ENCODE data around the gene NFKBIZ. TPM values are rescaled to one million over a fixed set of nuclear protein-coding genes. Genes with fewer than 3 reads are reported as not detected.

The NFKBIZ gene, protein sequence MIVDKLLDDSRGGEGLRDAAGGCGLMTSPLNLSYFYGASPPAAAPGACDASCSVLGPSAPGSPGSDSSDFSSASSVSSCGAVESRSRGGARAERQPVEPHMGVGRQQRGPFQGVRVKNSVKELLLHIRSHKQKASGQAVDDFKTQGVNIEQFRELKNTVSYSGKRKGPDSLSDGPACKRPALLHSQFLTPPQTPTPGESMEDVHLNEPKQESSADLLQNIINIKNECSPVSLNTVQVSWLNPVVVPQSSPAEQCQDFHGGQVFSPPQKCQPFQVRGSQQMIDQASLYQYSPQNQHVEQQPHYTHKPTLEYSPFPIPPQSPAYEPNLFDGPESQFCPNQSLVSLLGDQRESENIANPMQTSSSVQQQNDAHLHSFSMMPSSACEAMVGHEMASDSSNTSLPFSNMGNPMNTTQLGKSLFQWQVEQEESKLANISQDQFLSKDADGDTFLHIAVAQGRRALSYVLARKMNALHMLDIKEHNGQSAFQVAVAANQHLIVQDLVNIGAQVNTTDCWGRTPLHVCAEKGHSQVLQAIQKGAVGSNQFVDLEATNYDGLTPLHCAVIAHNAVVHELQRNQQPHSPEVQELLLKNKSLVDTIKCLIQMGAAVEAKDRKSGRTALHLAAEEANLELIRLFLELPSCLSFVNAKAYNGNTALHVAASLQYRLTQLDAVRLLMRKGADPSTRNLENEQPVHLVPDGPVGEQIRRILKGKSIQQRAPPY
- total RNA-seq (ENCODE audit: insufficient read depth, low replicate concordance) = 270 TPM

DNA sequence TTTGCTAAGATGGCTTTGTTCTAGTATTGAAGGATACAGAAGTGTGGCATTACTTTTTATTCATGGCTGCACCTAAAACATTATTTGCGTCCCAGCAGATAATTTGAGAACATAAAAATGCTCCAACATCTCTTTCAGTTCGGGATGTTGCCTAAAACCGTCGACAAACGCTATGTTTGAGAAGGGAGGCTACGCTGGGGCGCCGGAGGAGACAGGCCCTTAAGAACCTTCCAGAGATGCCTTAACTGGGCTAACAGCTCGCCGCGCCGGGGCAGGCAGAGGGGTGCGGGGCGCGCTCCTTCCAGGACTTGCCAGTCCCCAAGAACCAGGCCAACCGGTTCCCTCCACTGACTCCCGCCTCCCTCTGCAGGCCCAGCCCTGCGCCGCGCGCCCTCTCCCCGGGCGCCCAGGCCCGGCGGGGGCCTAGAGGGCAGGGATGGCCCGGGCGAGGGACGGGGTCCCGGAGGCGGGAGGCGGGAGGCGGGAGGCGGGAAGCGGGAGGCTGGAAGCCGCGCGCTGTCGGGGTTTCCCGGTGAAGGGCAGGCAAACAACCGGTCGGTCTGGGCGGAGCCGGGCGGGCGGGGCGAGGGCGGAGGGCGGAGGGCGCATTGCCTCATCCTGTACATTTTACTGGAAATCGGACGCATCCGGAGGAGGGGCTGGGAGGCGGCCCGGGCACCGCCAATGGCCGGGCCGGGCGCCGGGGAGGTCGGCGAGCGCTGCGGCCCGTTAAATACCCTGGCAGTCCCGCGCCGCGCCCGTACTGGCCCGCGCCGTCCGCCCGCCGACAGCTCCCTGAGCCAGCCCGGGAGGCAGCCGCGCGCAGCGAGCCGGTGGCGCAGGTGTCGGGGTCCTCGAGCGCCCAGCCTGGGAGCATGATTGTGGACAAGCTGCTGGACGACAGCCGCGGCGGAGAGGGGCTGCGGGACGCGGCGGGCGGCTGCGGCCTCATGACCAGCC is at the start of gene NFKBIZ:
NFKBIZ (plus strand) TSS at position 761 of the 960 bp plus-strand sequence; CDS start at position 876, 115 bp downstream.
- DNase-seq (ENCODE audit: low spot score) = peak; percentile 97

DNA sequence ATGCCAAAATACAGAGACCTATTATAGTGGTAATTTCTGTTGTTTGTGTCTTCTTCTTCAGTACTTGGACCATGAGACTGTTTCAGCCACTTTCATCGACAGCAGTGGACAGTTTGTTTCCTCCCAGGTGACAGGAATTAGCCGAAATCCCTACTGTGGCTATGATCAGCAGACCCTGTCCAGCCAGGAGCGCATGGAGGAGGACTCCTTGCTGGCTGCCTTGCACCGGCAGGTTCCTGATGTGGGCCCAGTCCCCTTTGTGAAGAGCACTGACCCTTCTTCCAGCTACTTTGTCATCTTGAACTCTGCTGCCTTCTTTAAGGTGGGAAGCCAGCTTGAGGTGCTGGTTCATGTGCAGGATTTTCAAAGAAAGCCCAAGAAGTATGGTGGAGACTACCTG is 48.1 kb upstream of the NFKBIZ start:
- no peak for DNase-seq (ENCODE audit: low spot score)

DNA sequence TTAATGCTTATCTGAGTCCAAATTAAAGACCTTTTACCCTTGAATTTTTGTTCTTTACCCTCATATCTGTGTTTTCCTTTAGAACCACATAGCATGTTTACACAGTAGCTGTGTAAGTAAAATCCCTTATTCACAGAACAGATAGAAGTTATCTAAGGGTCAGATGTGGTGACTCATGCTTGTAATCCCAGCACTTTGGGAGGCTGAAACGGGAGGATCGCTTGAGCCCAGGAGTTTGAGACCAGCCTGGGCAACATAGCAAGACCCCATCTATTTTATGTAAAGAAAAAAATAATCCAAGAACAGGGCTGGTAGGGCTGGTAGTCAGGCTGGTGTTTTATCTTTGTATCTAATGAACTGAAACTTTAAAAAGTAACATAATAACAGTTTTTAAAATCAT is 47.1 kb upstream of the NFKBIZ start:
- no peak for DNase-seq (ENCODE audit: low spot score)

DNA sequence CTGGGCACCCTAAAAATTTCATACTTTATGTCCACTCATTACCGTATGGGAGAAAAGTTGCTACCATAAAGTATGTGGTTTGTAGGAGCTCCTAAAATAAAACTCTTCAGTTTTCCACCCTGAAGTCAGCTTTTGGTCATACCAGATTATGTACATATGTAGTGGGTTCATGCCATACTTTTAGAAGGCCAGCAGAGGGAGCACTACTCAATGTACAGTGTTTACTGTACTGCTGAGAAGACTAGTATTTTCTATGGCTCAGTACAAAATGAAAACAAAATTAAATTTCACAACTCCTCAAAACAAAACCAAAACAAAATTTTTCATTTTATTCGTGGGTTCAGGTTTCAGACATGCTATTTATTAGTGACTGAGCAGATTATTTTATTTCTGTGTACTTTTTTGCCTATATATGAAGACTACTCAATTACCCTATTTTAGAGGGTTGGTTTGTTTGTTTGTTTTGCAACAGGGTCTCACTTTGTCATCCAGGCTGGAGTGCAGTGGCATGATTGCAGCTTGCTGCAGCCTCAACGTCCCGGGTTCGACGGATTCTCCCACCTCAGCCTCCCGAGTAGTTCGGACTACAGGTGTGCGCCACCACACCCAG is 46.0 kb upstream of the NFKBIZ start:
- DNase-seq (ENCODE audit: low spot score) = peak; percentile 82

DNA sequence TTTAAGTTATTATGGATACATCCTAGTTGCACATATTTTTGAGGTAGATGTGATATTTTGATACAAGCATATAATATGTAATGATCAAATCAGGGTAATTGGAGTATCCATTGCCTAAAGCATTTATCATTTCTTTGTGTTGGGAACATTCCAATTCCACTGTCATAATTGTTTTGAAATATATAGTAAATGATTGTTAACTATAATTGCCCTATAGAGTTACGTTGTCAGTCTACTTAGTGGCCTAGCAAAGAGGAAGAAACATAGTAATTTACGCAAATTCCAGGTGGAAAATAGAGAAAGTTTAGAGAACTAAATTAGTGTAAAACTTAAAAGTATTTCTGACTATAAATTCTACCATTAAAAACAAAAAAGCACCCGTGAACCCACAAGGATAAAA is 45.4 kb upstream of the NFKBIZ start:
- DNase-seq (ENCODE audit: low spot score) = no peak

DNA sequence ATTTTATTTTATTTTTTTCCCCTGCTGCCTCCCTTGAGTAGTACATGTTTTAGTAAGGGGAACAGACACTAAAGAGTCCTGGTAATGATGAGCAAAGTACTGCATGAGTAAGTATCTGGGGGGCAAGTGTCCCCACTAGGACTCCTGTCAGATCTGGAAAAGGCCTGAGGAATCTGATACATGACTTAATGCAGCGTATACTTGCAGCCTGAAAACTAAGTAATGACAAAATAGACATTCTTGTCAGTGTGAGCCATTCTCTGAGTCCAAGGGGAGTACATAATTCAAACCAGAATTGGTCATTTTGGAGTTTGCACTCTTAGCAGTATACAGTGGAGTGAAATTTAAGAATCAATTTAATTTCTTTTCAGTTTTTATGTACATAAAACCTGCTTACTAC is 42.8 kb upstream of the NFKBIZ start:
- DNase-seq (ENCODE audit: low spot score) = no peak

DNA sequence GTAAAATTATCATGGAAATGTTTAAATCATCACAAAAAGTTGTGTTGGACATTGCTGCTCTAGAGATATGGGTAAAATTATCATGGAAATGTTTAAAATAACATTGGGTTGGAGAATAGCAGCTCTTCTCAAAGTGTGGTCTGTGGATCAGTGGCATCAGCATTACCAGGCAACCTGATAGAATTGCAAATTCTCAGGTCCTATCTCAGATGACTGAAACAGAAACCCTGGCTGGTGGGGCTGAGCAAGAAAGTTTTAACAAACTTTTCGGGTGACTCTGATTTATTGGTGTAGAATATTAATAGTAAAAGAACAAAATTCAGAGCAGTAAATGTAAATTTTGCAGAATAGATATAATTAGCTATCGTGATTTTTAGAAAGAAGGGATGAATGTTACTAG is 41.4 kb upstream of the NFKBIZ start:
- no peak for DNase-seq (ENCODE audit: low spot score)

DNA sequence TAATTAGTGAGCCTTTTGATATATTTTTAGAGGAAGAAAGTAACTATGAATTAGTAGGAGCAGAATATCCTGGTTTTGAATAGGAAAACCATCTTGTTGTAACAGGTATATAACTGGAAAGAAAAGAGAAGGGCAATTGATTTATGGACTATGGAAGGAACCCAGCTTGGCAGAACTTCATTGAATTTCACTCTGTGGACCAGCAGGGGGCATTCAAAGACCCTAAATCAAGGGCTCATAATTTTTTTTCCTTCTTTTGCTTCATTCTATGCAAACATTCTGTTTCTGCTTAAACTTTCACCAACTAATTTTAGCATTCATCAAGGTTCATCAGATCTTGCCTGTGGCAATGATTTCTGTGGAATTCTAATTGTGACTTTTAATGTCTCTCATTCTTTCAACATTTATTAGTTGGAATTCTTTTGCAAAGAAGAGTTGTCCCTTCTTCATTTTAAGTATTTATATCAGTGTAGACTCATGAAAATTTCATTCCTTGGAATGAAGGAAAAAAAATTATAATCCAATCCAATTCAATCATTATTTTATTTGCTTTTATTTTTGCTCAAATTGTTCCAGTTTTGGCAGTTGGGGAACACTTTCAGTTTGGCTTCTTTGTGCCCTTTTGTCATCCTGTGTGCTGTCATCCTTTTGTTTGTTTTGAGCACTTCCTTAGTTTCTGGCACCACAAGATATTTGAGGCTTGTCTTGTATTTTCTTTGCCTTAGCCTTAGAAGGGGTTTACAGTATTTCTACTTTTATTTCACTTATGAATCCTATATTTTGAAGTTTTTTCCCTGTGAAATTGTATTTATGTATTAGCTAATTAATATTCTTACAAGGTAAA is 39.9 kb upstream of the NFKBIZ start:
- peak; percentile 31 for DNase-seq (ENCODE audit: low spot score)

DNA sequence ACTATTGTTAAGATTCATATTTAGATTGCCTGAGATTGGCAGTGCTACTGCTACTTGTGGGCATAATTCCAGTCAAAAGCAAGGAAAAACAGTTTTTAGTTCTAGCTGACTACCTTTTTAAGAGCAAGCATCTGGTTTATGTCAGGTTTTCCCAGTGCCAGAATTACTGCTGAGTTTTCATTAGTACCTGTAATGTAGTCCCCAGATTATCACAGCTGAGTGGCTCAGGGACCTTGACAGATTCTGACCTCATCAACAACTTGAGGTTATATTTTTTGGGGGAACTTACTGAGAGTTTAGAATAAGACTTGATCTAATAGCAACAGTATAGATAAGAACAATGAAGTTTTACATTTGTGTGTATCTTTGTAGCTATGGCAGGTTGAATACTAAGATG is 39.3 kb upstream of the NFKBIZ start:
- no peak for DNase-seq (ENCODE audit: low spot score)

DNA sequence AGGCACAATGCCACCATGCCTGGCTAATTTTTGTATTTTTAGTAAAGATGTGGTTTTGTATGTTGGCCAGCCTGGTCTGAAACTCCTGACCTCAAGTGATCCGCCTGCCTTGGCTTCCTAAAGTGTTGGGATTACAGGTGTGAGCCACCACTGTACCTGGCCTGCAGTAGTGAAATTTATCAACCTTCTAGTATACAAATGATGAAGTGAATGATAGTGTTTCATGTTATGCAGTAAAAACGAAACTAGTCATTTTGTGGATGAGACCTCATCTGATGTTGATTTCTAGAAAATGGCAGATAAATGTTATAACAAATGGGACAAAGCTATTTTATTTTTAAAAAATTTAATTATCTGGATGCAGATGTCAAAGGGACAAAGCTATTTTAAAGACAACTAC is 37.4 kb upstream of the NFKBIZ start:
- no peak for DNase-seq (ENCODE audit: low spot score)

DNA sequence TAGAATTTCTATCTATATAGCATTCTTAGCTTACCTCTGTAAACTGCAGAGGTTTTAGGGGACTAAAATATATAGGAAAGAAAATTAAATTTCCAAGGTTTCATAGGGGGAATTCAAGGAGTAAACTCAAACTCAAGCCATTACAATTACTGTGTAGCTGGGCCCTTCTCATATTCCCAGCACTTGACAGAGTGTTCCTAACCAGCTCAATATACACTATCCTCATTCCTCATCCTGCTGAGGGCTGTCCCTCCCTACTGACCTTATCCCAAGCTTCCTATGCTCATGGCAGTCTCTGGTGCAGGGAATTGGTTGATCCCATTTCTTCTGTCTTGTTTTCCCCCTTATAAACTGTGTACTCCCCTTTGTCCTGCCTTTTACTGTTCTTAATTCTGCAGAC is 36.4 kb upstream of the NFKBIZ start:
- DNase-seq (ENCODE audit: low spot score) = no peak

DNA sequence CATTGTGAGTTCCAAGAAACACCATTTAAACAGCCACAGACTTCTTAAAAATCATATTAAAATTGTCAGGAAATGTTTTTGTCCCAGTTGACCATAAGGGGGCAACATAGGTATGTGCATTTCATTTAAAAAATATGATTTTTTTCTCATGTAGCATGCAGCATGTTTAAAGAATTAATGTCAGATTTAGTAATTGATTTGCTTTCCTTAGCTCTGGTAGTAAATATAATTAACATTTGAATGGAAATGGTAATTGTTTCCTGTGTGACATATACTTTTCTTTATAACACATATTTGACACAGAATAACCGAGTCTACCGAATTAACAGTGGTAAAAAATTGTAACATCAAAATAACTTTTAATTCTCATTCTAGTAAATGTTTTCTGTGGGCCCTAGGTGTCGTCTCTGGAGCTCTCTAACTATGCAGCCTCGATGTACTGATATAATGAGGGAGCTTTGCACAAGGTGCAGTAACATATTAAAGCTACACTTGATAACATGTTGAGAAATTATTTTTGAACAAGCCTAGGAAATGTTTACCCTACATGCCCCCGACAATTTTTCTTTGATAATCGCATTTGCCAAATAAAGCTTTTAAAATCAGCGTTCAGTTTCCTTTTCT is 35.4 kb upstream of the NFKBIZ start:
- peak; percentile 57 for DNase-seq (ENCODE audit: low spot score)

DNA sequence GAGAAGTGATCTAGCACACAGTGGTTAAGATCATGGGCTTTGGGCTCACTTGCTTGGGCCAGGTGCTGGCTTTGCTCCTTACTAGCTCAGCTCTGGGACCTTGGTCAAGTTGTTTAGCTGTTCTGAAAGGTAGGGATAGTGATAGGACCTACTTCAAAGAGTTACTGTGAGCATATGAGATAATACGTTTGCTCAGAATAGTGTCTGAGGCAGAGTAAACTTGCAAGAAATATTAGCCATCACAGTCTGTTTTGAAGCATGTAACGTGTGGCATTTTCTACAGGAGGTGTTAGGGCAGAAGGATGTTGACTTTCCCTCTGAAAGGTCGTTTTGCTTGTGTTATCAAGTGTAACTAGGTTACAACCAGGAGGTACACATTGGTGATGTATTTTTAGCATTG is 34.5 kb upstream of the NFKBIZ start:
- DNase-seq (ENCODE audit: low spot score) = no peak

DNA sequence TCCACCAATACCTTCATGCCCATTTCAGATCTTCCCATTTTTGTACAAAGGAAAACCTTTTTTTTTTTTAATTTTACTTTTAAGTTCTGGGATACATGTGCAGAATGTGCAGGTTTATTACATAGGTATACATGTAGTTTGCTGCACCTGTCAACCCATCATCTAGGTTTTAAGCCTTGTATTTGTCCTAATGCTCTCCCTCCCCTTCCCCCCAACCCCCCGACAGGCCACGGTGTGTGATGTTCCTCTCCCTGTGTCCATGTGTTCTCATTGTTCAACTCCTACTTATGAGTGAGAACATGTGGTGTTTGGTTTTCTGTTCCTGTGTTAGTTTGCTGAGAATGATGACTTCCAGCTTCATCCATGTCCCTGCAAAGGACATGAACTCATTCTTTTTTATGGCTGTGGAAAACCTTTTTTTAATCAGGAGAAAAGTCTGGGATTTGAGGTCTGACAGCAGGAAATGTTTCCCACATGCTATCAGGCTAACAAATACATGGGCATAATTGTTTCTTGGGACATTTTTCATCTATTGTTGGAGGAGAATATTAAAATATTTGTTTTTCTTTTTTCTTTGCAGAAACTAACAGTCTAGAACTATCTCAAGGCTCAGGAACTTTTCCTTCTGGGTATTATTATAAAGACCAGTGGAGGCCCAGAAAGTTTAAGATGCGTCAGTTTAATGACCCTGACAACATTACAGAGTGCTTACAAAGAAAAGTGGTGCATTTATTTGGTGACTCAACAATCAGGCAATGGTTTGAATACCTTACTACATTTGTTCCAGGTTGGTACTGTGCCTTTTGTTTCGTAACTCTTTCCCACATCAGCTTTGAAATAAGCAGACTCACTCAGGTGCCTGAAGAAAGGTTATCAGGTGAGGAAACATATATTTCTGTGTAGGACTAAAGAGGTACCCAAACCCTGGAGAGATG is 32.8 kb upstream of the NFKBIZ start:
- peak; percentile 43 for DNase-seq (ENCODE audit: low spot score)

DNA sequence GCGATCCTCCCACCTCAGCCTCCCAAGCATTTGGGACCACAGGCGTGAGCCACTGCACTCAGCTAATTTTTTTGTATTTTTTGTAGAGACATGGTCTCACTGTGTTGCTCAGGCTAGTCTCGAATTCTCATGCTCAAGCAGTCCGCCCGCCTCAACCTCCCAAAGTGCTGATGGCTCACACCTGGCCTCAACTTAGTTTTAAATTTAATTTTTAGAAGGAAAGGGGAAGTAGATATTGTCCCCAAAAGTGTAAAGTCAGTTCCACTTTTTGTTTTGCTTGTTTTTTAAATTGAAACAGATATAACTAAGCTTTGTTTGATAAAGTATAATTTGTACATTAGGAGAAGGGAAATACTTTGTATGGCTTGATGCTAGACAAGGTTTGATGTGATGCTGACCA is 31.3 kb upstream of the NFKBIZ start:
- no peak for DNase-seq (ENCODE audit: low spot score)

DNA sequence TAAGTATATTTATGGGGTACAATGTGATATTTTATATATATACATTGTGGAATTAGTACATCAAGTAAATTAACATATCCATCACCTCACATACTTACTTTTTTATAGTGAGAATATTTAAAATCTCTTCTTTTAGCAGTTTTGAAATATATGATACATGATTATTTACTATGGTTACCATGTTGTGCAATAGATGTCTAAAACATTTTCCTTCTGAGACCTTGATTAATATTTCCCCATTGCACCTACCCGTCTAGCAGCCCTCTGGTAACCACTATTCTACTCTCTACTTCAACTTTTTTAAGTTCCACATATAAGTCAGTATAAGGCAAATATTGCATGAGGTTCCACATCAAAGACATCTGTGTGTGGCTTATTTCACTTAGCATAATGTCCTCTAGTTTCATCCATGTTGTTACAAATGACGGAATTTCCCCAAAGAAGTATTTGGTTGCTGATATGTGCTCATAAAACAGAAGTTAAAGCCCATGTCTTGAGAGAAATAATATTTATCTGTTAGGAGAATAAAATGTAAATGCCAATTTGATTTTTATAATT is 29.6 kb upstream of the NFKBIZ start:
- DNase-seq (ENCODE audit: low spot score) = no peak

DNA sequence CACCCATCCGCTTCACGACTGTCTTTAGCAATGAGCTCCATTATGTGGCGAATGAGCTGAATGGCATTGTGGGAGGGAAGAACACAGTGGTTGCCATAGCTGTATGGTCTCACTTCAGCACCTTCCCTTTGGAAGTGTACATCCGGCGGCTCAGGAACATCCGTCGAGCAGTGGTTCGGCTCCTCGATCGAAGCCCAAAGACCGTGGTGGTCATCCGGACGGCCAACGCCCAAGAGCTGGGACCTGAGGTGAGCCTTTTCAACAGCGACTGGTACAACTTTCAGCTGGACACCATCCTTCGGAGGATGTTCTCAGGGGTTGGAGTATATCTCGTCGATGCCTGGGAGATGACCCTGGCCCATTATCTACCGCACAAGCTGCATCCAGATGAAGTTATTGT is 27.8 kb upstream of the NFKBIZ start:
- DNase-seq (ENCODE audit: low spot score) = no peak

DNA sequence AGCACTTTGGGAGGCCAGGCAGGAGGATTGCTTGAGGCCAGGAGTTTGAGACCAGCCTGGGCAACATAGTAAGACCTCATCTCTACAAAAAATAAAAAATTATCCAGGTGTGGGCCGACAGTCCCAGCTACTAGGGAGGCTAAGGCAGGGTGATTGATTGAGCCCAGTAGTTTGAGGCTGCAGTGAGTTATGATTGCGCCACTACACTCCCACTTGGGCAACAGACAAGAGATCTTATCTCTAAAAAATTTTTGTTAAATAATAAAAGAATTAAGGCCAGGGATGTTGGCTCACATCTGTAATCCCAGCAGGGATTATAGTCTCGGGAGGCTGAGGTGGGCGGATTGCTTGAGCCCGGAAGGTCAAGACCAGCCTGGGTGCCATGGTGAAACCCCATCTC is 25.8 kb upstream of the NFKBIZ start:
- DNase-seq (ENCODE audit: low spot score) = no peak

DNA sequence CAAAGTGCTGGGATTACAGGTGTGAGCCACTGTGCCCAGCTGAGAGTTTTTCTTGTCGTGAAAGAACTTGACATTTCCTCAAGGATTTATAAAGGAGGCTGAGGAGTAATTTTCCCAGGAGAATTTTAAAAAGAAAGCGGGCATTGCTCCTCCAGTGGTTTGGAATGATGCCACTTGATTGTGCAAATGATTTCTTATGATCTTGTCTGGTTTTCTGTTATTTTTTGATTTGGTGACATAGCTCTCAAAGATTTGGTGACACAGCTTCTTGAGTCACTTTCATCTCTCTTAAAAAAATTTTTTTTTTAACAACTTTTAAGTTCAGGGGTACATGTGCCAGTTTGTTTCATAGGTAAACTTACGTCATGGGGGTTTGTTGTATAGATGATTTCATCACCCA is 24.6 kb upstream of the NFKBIZ start:
- DNase-seq (ENCODE audit: low spot score) = no peak
